DMS153 treated with DMSO at 0.1 percent for 48 hours (cell line): ENCODE results near the gene ZNF764.
"Not testable (repeated sequence)": the region's sequence is repeated elsewhere in the genome, so short reads cannot be mapped to it uniquely, and the experiment has no call there.

Experiments
- DNase-seq: peaks from one replicate; lab custom pipeline; 2025; ENCODE audit not compliant: unreplicated experiment; lab: John Stamatoyannopoulos, UW

The ZNF764 gene

DNA sequence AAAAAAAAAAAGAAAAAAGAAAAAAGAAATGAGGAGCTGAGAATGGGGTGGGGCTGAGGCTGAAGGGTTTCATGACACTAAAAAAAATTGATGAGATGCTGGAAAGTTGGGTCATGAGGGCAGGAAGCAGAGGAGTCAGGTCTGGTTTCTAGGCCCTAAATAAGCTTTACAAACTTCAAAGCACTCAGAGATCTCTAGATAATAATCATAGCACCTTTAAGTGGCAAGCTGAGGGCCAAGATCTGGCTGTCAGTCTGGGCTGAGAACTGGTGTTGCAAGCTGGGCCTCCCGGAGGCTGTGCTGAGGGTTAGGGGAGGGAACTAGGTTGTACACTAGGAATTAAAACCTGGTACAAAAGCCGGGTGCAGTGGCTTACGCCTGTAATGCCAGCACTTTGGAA lies 6.4 kb downstream of the ZNF764 start:
- DNase-seq: no peak

GRCh38 chr16:30548416-30549253 lies 9.5 kb downstream of the ZNF764 start:
- no peak for DNase-seq

GRCh38 chr16:30546115-30546514 lies 12.1 kb downstream of the ZNF764 start:
- DNase-seq: no peak

- no peak for DNase-seq
These were observed 15.1 kb downstream of the ZNF764 start for GRCh38 chr16:30543067-30543466.

DNA sequence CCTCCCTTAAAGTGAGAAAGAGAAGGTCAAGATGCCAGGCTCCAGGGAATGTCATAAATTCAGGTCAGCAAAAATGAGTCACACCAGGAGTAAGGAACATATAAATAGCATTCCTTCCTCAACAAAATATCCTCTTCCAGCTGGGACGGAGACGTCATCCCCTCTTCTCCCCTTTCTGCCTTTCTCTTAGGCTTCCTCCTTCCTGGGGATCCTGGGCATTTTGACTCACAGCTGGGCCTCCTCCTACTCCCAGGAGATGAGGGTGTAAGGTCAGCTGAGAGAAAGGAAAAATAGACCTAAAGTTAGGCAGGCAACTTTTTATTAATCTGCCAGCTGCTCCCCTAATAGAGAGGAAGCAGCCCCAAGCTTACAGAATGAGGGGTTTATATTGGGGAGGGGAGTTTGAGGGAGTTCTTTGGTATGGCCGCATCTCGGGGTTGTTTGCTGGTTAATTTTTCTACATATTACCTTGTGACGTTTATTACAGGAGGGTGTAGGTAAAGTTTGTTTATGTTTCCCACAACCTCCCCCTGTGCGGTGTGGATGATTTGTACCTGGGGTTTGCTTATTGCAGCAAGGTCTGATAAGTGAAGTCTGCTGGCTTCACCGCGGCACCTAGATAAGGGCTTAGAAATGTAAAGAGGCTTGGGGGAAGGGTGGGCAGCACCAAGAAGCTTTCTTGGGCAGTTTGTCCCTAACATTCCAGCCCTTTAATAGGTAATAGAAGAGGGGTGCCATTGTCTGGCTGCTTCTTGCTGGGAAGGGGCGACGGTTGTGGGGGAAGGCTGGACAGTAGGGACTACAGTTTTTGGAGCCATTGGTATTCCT lies 16.5 kb downstream of the ZNF764 start:
- DNase-seq: no peak

DNA sequence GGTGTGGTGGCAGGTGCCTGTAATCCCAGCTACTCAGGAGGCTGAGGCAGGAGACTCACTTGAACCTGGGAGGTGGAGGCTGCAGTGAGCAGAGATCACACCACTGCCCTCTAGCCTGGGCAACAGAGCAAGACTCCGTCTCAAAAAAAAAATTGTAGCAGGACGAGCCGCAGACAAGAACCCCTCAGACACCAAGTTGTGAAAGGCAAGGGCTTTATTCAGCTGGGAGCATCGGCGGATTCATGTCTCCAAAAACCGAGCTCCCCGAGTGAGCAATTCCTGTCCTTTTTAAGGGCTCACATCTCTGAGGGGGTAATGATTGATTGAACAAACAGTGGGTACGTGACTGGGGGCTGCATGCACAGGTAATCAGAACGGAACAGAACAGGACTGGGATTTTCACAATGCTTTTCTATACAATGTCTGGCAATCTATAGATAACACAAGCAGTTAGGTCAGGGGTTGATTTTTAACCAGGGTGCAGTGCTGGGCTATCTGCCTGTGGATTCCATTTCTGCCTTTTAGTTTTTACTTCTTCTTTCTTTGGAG lies 17.2 kb downstream of the ZNF764 start:
- DNase-seq: not testable (repeated sequence)

DNA sequence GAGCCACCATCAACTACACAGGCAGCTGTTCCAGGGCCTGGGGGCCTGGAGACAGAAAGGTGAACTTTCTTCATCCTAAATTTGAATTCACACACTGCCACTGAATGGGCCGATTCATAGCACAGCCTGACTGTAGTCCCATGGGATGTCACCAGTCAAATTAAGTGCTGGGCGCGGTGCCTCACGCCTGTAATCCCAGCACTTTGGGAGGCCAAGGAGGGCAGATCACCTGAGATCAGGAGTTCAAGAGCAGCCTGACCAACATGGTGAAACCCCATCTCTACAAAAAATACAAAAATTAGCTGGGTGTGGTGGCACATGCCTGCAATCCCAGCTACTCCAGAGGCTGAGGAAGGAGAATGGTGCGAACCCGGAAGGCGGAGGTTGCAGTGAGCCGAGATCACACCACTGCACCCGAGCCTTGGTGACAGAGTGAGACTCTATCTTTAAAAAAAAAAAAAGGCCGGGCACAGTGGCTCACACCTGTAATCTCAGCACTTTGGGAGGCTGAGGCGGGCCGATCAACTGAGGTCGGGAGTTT lies 18.1 kb downstream of the ZNF764 start:
- DNase-seq: not testable (repeated sequence)

- no peak for DNase-seq
These were observed 18.9 kb downstream of the ZNF764 start for GRCh38 chr16:30539000-30539964.

DNA sequence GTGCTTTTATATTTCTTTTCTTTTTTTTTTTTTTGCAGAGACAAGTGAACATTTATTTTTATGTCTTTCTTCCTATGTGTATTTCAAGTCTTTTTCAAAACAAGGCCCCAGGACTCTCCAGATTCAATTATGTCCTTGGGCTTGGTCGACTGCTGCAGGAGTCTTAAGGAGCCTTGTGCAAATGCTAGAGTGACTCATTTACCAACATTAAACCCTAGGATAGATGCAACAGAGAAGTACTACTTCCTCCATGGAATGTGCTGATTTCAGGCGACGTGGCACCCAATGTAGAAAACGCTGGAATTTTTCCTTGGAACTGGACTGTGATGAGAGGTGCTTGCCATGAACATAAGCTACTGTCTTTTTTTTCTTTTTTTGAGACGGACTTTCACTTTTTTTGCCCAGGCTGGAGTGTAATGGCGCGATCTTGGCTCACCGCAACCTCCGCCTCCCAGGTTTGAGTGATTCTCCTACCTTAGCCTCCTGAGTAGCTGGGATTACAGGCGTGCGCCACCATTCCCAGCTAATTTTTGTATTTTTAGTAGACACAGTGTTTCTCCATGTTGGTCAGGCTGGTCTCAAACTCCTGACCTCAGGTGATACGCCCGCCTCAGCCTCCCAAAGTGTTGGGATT lies 21.7 kb downstream of the ZNF764 start:
- not testable (repeated sequence) for DNase-seq

- peak; percentile 66 for DNase-seq
These were observed 22.4 kb downstream of the ZNF764 start for GRCh38 chr16:30535777-30536190.

- DNase-seq: no peak
These were observed 22.9 kb downstream of the ZNF764 start for GRCh38 chr16:30535106-30535776.

DNA sequence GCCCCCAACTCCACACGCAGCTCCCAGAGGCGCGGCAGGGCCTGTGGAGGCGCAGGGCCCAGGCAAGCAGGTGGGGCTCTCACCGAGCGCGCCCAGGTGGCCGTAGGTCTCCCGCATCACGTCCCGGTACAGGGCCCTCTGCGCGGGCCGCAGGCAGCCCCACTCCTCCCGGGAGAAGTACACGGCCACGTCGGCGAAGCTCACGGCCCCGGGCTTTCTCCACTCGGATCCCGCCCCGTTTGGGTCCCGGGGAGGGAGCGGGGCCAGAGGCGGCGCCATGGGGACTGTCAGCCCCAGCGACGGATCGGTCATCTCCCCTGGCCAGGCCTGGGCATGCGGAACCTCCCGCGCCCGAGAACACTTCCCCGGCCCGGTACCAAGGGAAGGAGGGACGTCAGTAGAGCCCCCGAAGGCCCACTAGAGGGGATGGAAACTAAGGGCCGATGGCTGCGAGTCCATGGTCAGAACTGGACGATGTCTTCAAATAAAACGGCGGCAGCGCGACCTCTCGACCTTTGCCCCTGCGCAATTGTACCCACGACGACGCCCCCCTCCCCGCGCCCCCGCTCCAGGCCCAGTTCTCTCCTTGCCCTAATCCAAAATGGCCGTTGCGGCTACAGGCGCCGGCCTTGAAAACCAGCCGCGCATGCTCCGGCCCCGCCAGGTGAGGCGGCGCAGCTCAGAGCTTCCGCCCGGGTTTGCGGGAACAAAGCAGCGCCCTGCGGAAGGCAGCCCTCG lies 23.6 kb downstream of the ZNF764 start, which contains the start of gene ZNF747:
Gene ZNF747, minus strand, starts transcription at position 491 of the 738 bp plus-strand sequence. Its CDS starts 179 bp downstream, at position 312.
- DNase-seq: peak; percentile 66

DNA sequence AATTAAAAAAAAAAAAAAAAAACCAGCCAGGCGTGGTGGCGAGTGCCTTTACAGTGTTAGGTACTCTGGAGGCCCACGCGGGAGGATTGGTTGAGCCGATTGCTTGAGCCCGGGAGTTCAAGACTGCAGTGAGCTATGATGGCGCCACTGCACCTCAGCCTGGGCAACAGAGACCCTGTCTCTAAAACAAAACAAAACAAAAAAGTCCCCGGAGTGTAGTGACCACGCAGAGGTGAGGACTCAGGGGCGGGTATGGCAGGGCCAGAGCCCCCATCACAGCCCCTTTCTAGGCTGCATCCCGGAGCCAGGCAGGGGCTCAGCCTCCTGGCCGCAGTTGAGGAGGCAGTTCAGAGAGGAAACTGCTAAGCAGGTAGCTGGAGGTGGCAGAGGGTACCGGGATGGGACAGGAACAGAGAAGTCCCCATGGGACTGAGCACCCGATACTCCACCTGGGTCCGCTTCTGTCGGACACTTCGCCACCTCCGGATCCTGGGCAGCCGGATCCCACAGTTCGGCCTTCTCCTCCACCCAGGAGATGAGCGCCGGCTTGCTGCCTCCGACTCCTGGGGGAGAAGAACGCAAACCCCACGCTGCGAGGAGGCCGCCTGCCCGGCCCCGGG lies 24.3 kb downstream of the ZNF764 start:
- no peak for DNase-seq

GRCh38 chr16:30533146-30533522 lies 25.0 kb downstream of the ZNF764 start:
- DNase-seq: no peak

- DNase-seq: no peak
These were observed 25.7 kb downstream of the ZNF764 start for GRCh38 chr16:30532285-30533145.

GRCh38 chr16:30530163-30531037 lies 27.8 kb downstream of the ZNF764 start:
- DNase-seq: no peak
